HEK293 (cell line): Measurements from ENCODE around the gene CNGB1.

Experiments used
- CTCF ChIA-PET: fragments of 350-600 bp; formaldehyde crosslinking; extraction: SDS; loops from one replicate; lab custom pipeline; 2021; ENCODE audit warnings: antibody characterized with exemption; lab: Yijun Ruan, JAX
- POLR2A ChIA-PET: fragments of 300-600 bp; formaldehyde crosslinking; extraction: SDS; loops from one replicate; lab custom pipeline; 2020; ENCODE audit warnings: antibody characterized with exemption, inconsistent platforms; lab: Yijun Ruan, JAX
- H3K27ac ChIP-seq: fragments of 200-500 bp; sonication (Bioruptor generic); 2 replicates; pipeline ENCODE4 v1.5.1; 2014; ENCODE audit warnings: low read depth, low read length, control low read depth, inconsistent platforms; ENCODE audit errors: extremely low read depth
- H3K36me3 ChIP-seq, 2 experiments: fragments of 200-500 bp in 1 of 2; sonication (Bioruptor generic) in 1 of 2; 1 replicate in 1 of 2; 2 replicates in 1 of 2; pipeline ENCODE4 v1.5.1; 2014 to 2017; ENCODE audit warnings: inconsistent platforms in 2 of 2, low read length in 2 of 2; ENCODE audit not compliant: control insufficient read depth in 2 of 2, insufficient read depth in 1 of 2
- H3K4me1 ChIP-seq: fragments of 200-500 bp; sonication (Bioruptor generic); 2 replicates; pipeline ENCODE4 v1.5.1; 2014; ENCODE audit warnings: mild to moderate bottlenecking, low read length, inconsistent platforms; ENCODE audit not compliant: control insufficient read depth, insufficient read depth
- H3K4me3 ChIP-seq: 2 replicates; pipeline ENCODE4 v1.5.1; 2011; ENCODE audit warnings: low read depth, mild to moderate bottlenecking, control low read depth, low read length, moderate library complexity
- H3K9me3 ChIP-seq: fragments of 200-500 bp; sonication (Bioruptor generic); 2 replicates; pipeline ENCODE4 v1.5.1; 2014; ENCODE audit warnings: low read depth, low read length, inconsistent platforms; ENCODE audit not compliant: control insufficient read depth, insufficient read depth
- ZBTB7A ChIP-seq: fragments of 450-650 bp; formaldehyde crosslinking; IDR thresholded peaks from 2 replicates; pipeline ENCODE4 v1.5.1; 2016; ENCODE audit warnings: low read depth, missing biosample characterization, missing genetic modification characterization
- ZNF133 ChIP-seq: fragments of 450-650 bp; formaldehyde crosslinking; IDR thresholded peaks from 2 replicates; pipeline ENCODE4 v1.5.1; 2016; ENCODE audit warnings: missing biosample characterization, missing genetic modification characterization
- ZNF140 ChIP-seq: fragments of 450-650 bp; formaldehyde crosslinking; IDR thresholded peaks from 2 replicates; pipeline ENCODE4 v1.5.1; 2016; ENCODE audit warnings: missing biosample characterization, missing genetic modification characterization
- ZNF174 ChIP-seq: fragments of 450-650 bp; formaldehyde crosslinking; IDR thresholded peaks from 2 replicates; pipeline ENCODE4 v1.5.0; 2017; ENCODE audit warnings: missing biosample characterization, mild to moderate bottlenecking, missing genetic modification characterization
- ZNF175 ChIP-seq: fragments of 450-650 bp; formaldehyde crosslinking; IDR thresholded peaks from 2 replicates; pipeline ENCODE4 v1.5.1; 2016; ENCODE audit warnings: missing biosample characterization, missing genetic modification characterization
- ZNF184 ChIP-seq: fragments of 450-650 bp; IDR thresholded peaks from 2 replicates; pipeline ENCODE4 v1.5.1; 2018; ENCODE audit warnings: missing biosample characterization, mild to moderate bottlenecking, missing genetic modification characterization
- ZNF26 ChIP-seq: fragments of 450-650 bp; formaldehyde crosslinking; IDR thresholded peaks from 2 replicates; pipeline ENCODE4 v1.5.1; 2016; ENCODE audit warnings: missing biosample characterization, missing genetic modification characterization
- ZNF280C ChIP-seq: fragments of 450-650 bp; formaldehyde crosslinking; IDR thresholded peaks from 2 replicates; pipeline ENCODE4 v1.5.1; 2016; ENCODE audit warnings: missing biosample characterization, missing genetic modification characterization
- ZNF302 ChIP-seq: fragments of 450-650 bp; formaldehyde crosslinking; IDR thresholded peaks from 2 replicates; pipeline ENCODE4 v1.5.1; 2016; ENCODE audit warnings: missing biosample characterization, missing genetic modification characterization, low read depth
- ZNF404 ChIP-seq: fragments of 450-650 bp; formaldehyde crosslinking; IDR thresholded peaks from 2 replicates; pipeline ENCODE4 v1.5.1; 2017; ENCODE audit warnings: missing biosample characterization, missing genetic modification characterization
- ZNF449 ChIP-seq: fragments of 450-650 bp; formaldehyde crosslinking; IDR thresholded peaks from 2 replicates; pipeline ENCODE4 v1.5.1; 2017; ENCODE audit warnings: missing biosample characterization, mild to moderate bottlenecking, missing genetic modification characterization, moderate library complexity
- ZNF48 ChIP-seq: fragments of 450-650 bp; formaldehyde crosslinking; IDR thresholded peaks from 2 replicates; pipeline ENCODE4 v1.5.1; 2016; ENCODE audit warnings: missing biosample characterization, missing genetic modification characterization
- ZNF548 ChIP-seq: fragments of 450-650 bp; formaldehyde crosslinking; IDR thresholded peaks from 2 replicates; pipeline ENCODE4 v1.5.1; 2016; ENCODE audit warnings: missing biosample characterization, missing genetic modification characterization
- ZNF571 ChIP-seq: fragments of 450-650 bp; formaldehyde crosslinking; IDR thresholded peaks from 2 replicates; pipeline ENCODE4 v1.5.0; 2017; ENCODE audit warnings: missing biosample characterization, missing genetic modification characterization
- ZNF600 ChIP-seq: fragments of 450-650 bp; formaldehyde crosslinking; IDR thresholded peaks from 2 replicates; pipeline ENCODE4 v1.5.1; 2016; ENCODE audit warnings: missing biosample characterization, missing genetic modification characterization
- ZNF660 ChIP-seq: fragments of 450-650 bp; IDR thresholded peaks from 2 replicates; pipeline ENCODE4 v1.5.1; 2018; ENCODE audit warnings: missing biosample characterization, mild to moderate bottlenecking, missing genetic modification characterization
- ZNF670 ChIP-seq: fragments of 450-650 bp; formaldehyde crosslinking; IDR thresholded peaks from 2 replicates; pipeline ENCODE4 v1.5.1; 2016; ENCODE audit warnings: missing biosample characterization, missing genetic modification characterization, low read depth
- ZNF677 ChIP-seq: fragments of 450-650 bp; IDR thresholded peaks from 2 replicates; pipeline ENCODE4 v1.5.0; 2018; ENCODE audit warnings: missing biosample characterization, mild to moderate bottlenecking, missing genetic modification characterization, moderate library complexity
- ZSCAN16 ChIP-seq: fragments of 450-650 bp; formaldehyde crosslinking; IDR thresholded peaks from 2 replicates; pipeline ENCODE4 v1.5.1; 2016; ENCODE audit warnings: missing biosample characterization, missing genetic modification characterization
- ZSCAN18 ChIP-seq: fragments of 450-650 bp; formaldehyde crosslinking; IDR thresholded peaks from 2 replicates; pipeline ENCODE4 v1.5.1; 2016; ENCODE audit warnings: missing biosample characterization, missing genetic modification characterization
- ZSCAN5A ChIP-seq: fragments of 450-650 bp; formaldehyde crosslinking; IDR thresholded peaks from 2 replicates; pipeline ENCODE4 v1.5.1; 2016; ENCODE audit warnings: missing biosample characterization, missing genetic modification characterization
- TF ChIP-seq, protein P1 (sequence below): fragments of 450-650 bp; formaldehyde crosslinking; IDR thresholded peaks from 2 replicates; pipeline ENCODE4 v1.5.1; 2017; ENCODE audit warnings: missing biosample characterization, missing genetic modification characterization
- TF ChIP-seq, protein P2 (sequence below): fragments of 450-650 bp; formaldehyde crosslinking; IDR thresholded peaks from 2 replicates; pipeline ENCODE4 v1.5.1; 2017; ENCODE audit warnings: missing biosample characterization, missing genetic modification characterization

CNGB1 gene

DNA sequence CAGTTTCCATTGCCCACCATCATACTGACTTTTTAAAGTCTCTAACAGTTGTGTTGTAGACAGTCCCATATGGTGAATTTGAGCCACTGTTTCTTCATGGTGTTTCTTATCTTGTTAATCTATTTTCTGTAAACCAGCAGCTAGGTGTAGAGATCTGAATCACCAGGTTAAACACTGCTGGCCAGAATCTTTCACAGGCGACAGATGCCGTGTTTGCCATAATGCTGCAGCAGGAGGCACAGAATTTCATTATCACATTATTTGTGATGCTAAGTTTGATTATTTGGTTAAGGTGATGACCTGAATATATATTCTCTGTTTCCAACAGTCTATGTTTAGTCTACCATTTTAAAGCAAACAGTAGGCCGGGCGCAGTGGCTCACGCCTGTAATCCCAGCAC lies 11.5 kb upstream of the CNGB1 start:
- H3K9me3 ChIP-seq: no peaks in the 10 kb centered on the region
- ChIA-PET CTCF (interaction anchor here (1.6 kb wide), 1 partner anchor 18 kb away, joined by 3 read pairs; the partner anchor contains the start of gene ZNF319), POLR2A (no interaction called here)
- no peaks in the 10 kb centered on the region for H3K36me3 ChIP-seq
- no peaks in the 10 kb centered on the region; the same call in 1 of the 2 replicates for H3K4me1 ChIP-seq
- TF ChIP-seq ZNF600 (tag by site-specific recombination) (no peak), ZBTB7A (tag by site-specific recombination) (no peak), ZNF449 (tag by site-specific recombination) (no peak), ZSCAN16 (no peak), ZNF670 (tag by site-specific recombination) (no peak), ZNF571 (tag by site-specific recombination) (no peak), ZNF660 (tag by site-specific recombination) (no peak), ZNF404 (tag by site-specific recombination) (no peak), ZNF302 (tag by site-specific recombination) (no peak), ZNF184 (tag by site-specific recombination) (no peak), ZNF174 (tag by site-specific recombination) (no peak), ZNF140 (tag by site-specific recombination) (no peak), ZSCAN18 (no peak)
- TF ChIP-seq, all 188 proteins: peak for 0
- no peak overlapping the region for H3K4me3 ChIP-seq
- no peak overlapping the region for H3K27ac ChIP-seq

DNA sequence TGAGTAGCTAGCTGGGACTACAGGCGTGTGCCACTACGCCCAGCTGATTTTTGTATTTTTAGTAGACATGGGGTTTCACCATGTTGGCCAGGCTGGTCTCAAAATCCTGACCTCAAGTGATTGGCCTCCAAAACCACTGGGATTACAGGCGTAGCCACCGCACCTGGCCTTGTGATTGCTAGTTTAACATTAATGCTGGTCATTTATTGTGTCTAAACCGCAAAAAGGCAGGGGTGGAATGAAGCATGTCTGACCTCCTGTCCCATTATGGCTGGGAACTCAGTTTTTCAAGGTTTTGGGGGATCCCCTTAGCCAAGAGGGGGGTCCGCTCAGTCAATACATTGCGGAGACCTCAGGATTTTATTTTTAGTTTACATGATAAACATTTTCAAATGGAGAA lies 10.7 kb upstream of the CNGB1 start:
- ChIA-PET POLR2A (interaction anchor here (0.6 kb wide), 1 partner anchor 118 kb away, joined by 5 read pairs; no protein-coding TSS in a partner anchor), CTCF (interaction anchor here (0.7 to 1.6 kb wide), 2 partner anchors 9 to 19 kb away, joined by 3 read pairs; partner anchors contain the start of gene ZNF319)
- H3K27ac ChIP-seq: no peak overlapping the region
- no peaks in the 10 kb centered on the region; the same call in 1 of the 2 replicates for H3K4me1 ChIP-seq
- H3K4me3 ChIP-seq: no peak overlapping the region
- no peaks in the 10 kb centered on the region for H3K9me3 ChIP-seq
- no peaks in the 10 kb centered on the region for H3K36me3 ChIP-seq
- no peak for TF ChIP-seq ZNF133
- no peak for TF ChIP-seq ZNF548 (tag by site-specific recombination)
- TF ChIP-seq, protein P1, sequence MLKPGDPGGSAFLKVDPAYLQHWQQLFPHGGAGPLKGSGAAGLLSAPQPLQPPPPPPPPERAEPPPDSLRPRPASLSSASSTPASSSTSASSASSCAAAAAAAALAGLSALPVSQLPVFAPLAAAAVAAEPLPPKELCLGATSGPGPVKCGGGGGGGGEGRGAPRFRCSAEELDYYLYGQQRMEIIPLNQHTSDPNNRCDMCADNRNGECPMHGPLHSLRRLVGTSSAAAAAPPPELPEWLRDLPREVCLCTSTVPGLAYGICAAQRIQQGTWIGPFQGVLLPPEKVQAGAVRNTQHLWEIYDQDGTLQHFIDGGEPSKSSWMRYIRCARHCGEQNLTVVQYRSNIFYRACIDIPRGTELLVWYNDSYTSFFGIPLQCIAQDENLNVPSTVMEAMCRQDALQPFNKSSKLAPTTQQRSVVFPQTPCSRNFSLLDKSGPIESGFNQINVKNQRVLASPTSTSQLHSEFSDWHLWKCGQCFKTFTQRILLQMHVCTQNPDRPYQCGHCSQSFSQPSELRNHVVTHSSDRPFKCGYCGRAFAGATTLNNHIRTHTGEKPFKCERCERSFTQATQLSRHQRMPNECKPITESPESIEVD (tag by site-specific recombination): no peak
- TF ChIP-seq ZNF302 (tag by site-specific recombination): no peak
- TF ChIP-seq ZNF677 (tag by site-specific recombination): no peak
- no peak for TF ChIP-seq ZNF280C
- TF ChIP-seq ZSCAN5A (tag by site-specific recombination): no peak
- no peak for TF ChIP-seq ZNF48 (tag by site-specific recombination)
- TF ChIP-seq ZNF175 (tag by site-specific recombination): no peak
- no peak for TF ChIP-seq ZNF26 (tag by site-specific recombination)
- TF ChIP-seq, protein P2, sequence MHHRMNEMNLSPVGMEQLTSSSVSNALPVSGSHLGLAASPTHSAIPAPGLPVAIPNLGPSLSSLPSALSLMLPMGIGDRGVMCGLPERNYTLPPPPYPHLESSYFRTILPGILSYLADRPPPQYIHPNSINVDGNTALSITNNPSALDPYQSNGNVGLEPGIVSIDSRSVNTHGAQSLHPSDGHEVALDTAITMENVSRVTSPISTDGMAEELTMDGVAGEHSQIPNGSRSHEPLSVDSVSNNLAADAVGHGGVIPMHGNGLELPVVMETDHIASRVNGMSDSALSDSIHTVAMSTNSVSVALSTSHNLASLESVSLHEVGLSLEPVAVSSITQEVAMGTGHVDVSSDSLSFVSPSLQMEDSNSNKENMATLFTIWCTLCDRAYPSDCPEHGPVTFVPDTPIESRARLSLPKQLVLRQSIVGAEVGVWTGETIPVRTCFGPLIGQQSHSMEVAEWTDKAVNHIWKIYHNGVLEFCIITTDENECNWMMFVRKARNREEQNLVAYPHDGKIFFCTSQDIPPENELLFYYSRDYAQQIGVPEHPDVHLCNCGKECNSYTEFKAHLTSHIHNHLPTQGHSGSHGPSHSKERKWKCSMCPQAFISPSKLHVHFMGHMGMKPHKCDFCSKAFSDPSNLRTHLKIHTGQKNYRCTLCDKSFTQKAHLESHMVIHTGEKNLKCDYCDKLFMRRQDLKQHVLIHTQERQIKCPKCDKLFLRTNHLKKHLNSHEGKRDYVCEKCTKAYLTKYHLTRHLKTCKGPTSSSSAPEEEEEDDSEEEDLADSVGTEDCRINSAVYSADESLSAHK (tag by site-specific recombination): no peak
